Pancreas (tissue), 10 donors: ENCODE results near the gene EML6. TPM values are rescaled to one million over a fixed set of nuclear protein-coding genes. Genes with fewer than 3 reads are reported as not detected.

Source experiments
- ATAC-seq, 4 donors: fragments of 200-7000 bp; cut with Tn5 transposase; one replicate each; pipeline versions ENCODE4 v1.8.0 to v1.9.1; 2020; ENCODE audit warnings: mild to moderate bottlenecking in 4 of 4, moderate library complexity in 4 of 4
- DNase-seq, 6 donors: peaks; one replicate each; pipeline ENCODE4 v3.0.0-alpha.2; 2020
- FAIRE-seq: peaks from 2 replicates; lab custom pipeline; 2012; peaks lifted over from hg19 to GRCh38; lab: Jason Lieb, UNC
- H3K27ac ChIP-seq, 4 donors: fragments of 200-600 bp; sonication (generic); 1 replicate in 3 of 4; 2 replicates in 1 of 4; pipeline versions ENCODE4 v1.5.0 to v1.8.0; 2020
- H3K27me3 ChIP-seq, 4 donors: fragments of 200-600 bp; one replicate each; pipeline ENCODE4 v1.8.0; 2021
- H3K36me3 ChIP-seq, 3 donors: fragments of 200-600 bp; sonication (generic) in 1 of 3; one replicate each; pipeline versions ENCODE4 v1.5.0 to v1.8.0; 2020 to 2021
- H3K4me1 ChIP-seq, 3 donors: fragments of 200-600 bp; one replicate each; pipeline ENCODE4 v1.8.0; 2021
- H3K4me3 ChIP-seq, 4 donors: fragments of 200-600 bp; sonication (generic) in 2 of 4; one replicate each; pipeline versions ENCODE4 v1.5.0 to v1.8.0; 2020 to 2021
- H3K9me3 ChIP-seq, 4 donors: fragments of 200-600 bp; one replicate each; pipeline ENCODE4 v1.8.0; 2021
- CTCF ChIP-seq, 4 donors: fragments of 200-600 bp; sonication (generic) in 3 of 4; IDR thresholded peaks; one replicate each; pipeline versions ENCODE4 v1.5.0 to v1.8.0; 2021; ENCODE audit warnings: antibody characterized with exemption in 4 of 4
- WGBS, 2 donors: extraction: QIAGEN DNeasy Blood & Tissue Kit; methylation state at CpG; one replicate each; pipeline ENCODE4 v1.1.7; 2013; 5-methylcytosine and 5-hydroxymethylcytosine counted together
- intact Hi-C, 3 donors: fragments of 100-400 bp; cut with DNase I; formaldehyde crosslinking; loops; one replicate each; pipeline versions ENCODE4 v1.11.1 to v1.14.2; 2022
- polyA plus RNA-seq, 2 donors: library from polyadenylated mRNA; stranded (reverse); fragments of 200-250 nt; gene quantifications; one replicate each; pipeline ENCODE4 v1.2.3, GENCODE V29; 2013
- total RNA-seq, 6 donors: library from RNA; stranded (reverse); fragmentation: NEBNext Ultra II Directional in 4 of 6; extraction: Animal tissue kit (Norgen Biotek cat#: 25700) in 4 of 6; gene quantifications; one replicate each; pipeline versions ENCODE4 v1.2.1 to v1.2.4, GENCODE V29; 2021 to 2023
- donor health status: healthy with polysubstance abuse.
- donor health status: DM: no; HTN: no; CAD: no; lungs with moderate emphysema.
- donor health status: DM: no; HTN: no; CAD: no.
- donor health status: control.
- donor health status: control.
- donor health status: Bipolar disorder and iron deficiency.
- donor health status: DM: yes; HTN: yes; CAD: no.
- donor health status: DM: no; HTN: no; CAD: no.
- donor health status: DM: no; HTN: no; CAD: no.
- donor health status: DM: yes; HTN: yes; CAD: no.

Gene EML6
- total and polyA plus RNA-seq, 8 donors: 1.2 to 4.9 (median 2.2) TPM

- H3K4me1 ChIP-seq: no peaks in the 10 kb centered on the region
- ATAC-seq: no peak
- H3K27me3 ChIP-seq: no peaks in the 10 kb centered on the region
- H3K36me3 ChIP-seq: no peaks in the 10 kb centered on the region
- no peak overlapping the region for H3K27ac ChIP-seq
- no peak for TF ChIP-seq CTCF (IDR thresholded peaks at IDR 0.05)
- WGBS, 2 donors: 36 to 57% methylated on average over 1 of the region's 1 CpG
- intact Hi-C loops: no loop called here
- no peak for DNase-seq
- FAIRE-seq: no peak
- H3K4me3 ChIP-seq: no peak overlapping the region
- H3K9me3 ChIP-seq: no peaks in the 10 kb centered on the region
Observed at GRCh38 chr2:54815148-54815539, 91.7 kb downstream of the EML6 start.

GRCh38 chr2:54818226-54818625, 94.8 kb downstream of the EML6 start:
- TF ChIP-seq CTCF (IDR thresholded peaks at IDR 0.05): no peak
- WGBS, 2 donors: 48 to 53% methylated on average over 2 of the region's 2 CpGs
- no peaks in the 10 kb centered on the region for H3K27me3 ChIP-seq
- no peaks in the 10 kb centered on the region for H3K36me3 ChIP-seq
- FAIRE-seq (no peak), DNase-seq (peak in 1 of 6 donors; percentile 13), ATAC-seq (no peak)
- no peak overlapping the region for H3K27ac ChIP-seq
- H3K4me1 ChIP-seq: no peaks in the 10 kb centered on the region
- H3K9me3 ChIP-seq: no peaks in the 10 kb centered on the region
- no peak overlapping the region for H3K4me3 ChIP-seq
- intact Hi-C loops: no loop called here

GRCh38 chr2:54820558-54820957, 97.1 kb downstream of the EML6 start:
- no peaks in the 10 kb centered on the region for H3K4me1 ChIP-seq
- no peaks in the 10 kb centered on the region for H3K36me3 ChIP-seq
- TF ChIP-seq CTCF (IDR thresholded peaks at IDR 0.05): no peak
- FAIRE-seq (no peak), ATAC-seq (no peak), DNase-seq (no peak)
- H3K4me3 ChIP-seq: no peak overlapping the region
- intact Hi-C loops: no loop called here
- no peak overlapping the region for H3K27ac ChIP-seq
- H3K27me3 ChIP-seq: no peaks in the 10 kb centered on the region
- no peaks in the 10 kb centered on the region for H3K9me3 ChIP-seq
- 88 to 90% methylated on average over 3 of the region's 3 CpGs for WGBS, 2 donors

DNA sequence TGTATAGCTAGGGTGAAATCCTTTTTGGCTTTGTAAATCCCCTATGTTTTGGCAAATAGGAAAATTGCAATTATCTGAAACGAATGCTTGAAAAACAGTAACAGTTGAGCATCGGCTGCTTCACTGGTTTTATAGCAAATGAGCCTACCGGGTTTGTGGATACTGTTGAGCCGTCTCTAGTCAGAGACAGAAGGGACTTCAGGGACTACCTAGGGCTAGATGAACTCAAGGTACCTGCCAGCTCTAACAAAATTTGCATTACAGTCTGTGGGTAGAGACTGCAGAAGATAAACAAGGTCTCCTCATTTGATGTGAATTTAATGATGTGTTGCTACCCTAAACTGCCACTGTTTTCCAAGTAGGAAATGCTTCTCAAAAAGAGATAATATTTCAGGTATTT, 101.1 kb downstream of the EML6 start:
- no peaks in the 10 kb centered on the region for H3K36me3 ChIP-seq
- no peaks in the 10 kb centered on the region for H3K4me1 ChIP-seq
- FAIRE-seq (no peak), DNase-seq (no peak), ATAC-seq (no peak)
- H3K27me3 ChIP-seq: no peaks in the 10 kb centered on the region
- intact Hi-C loops: no loop called here
- 85 to 95% methylated on average over 4 of the region's 4 CpGs for WGBS, 2 donors
- no peak overlapping the region for H3K27ac ChIP-seq
- no peak overlapping the region for H3K4me3 ChIP-seq
- TF ChIP-seq CTCF (IDR thresholded peaks at IDR 0.05): no peak
- H3K9me3 ChIP-seq: no peaks in the 10 kb centered on the region

- intact Hi-C loops: no loop called here
- TF ChIP-seq CTCF (IDR thresholded peaks at IDR 0.05): no peak
- ATAC-seq (no peak), FAIRE-seq (no peak), DNase-seq (no peak)
- Histone ChIP-seq H3K4me3 (no peak overlapping the region), H3K36me3 (no peaks in the 10 kb centered on the region), H3K4me1 (no peaks in the 10 kb centered on the region), H3K27me3 (no peaks in the 10 kb centered on the region), H3K9me3 (no peaks in the 10 kb centered on the region), H3K27ac (no peak overlapping the region)
- 85 to 96% methylated on average over 8 of the region's 8 CpGs for WGBS, 2 donors
Observed at GRCh38 chr2:54830546-54830945, 107.1 kb downstream of the EML6 start.
